Measurements from ENCODE around the gene NAV2.

The NAV2 gene

DNA sequence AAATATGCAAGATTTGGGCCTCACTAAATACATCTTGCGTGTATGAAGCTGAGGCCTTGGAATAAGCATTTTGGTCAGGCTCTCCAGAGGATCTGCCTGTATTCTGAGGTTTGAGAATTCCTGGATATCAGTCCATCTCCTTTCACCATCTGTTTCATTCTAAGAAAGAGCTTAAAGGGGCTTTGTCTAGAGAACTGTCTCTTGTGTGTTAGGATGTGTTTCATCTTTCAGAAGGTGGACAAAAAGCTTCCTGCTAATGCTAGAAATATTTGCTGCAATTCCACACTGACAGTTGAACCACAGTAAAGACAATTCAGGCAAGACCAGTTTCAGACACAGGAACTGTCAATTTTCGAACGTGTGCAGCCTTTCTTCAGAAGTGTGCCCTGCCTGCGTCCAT lies 262.2 kb downstream of the NAV2 start:
- DNase-seq (ENCODE audit: low read depth): no peak
- TF ChIP-seq, protein P1, sequence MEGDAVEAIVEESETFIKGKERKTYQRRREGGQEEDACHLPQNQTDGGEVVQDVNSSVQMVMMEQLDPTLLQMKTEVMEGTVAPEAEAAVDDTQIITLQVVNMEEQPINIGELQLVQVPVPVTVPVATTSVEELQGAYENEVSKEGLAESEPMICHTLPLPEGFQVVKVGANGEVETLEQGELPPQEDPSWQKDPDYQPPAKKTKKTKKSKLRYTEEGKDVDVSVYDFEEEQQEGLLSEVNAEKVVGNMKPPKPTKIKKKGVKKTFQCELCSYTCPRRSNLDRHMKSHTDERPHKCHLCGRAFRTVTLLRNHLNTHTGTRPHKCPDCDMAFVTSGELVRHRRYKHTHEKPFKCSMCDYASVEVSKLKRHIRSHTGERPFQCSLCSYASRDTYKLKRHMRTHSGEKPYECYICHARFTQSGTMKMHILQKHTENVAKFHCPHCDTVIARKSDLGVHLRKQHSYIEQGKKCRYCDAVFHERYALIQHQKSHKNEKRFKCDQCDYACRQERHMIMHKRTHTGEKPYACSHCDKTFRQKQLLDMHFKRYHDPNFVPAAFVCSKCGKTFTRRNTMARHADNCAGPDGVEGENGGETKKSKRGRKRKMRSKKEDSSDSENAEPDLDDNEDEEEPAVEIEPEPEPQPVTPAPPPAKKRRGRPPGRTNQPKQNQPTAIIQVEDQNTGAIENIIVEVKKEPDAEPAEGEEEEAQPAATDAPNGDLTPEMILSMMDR (conservative IDR thresholded peaks at IDR 0.05; ENCODE audit: control insufficient read depth, insufficient read depth, low read depth, low read length): no peak
- H3K4me3 ChIP-seq (ENCODE audit: control insufficient read depth, low read depth, low read length): no peak overlapping the region

DNA sequence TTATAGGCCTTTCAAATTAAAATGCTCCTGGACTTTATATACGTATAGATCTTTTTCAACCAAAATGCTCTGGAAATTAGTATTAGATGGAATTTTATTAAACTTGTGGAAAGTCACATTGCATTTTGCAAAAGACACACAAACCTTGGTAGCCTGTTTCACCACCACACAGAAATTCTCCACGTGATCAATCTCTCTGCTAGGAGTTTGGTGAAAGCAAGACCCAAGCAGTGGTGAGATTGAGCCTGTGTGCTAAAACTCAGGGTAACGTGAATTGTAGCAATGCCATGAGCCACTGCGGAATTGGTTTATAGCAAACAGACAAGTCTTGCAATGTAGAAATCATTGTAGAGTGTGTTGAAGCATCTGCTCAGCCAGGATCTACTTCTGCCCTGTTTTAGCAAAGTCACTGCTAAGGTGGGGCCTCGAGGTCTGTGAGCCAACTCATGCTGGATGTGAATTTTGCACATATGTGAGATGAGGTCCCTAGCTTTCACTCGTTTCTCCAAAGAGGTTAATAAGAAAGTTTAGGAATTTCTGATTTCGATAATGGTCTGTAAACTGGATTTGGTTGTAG lies 262.9 kb downstream of the NAV2 start:
- DNase-seq (ENCODE audit: low read depth): no peak
- TF ChIP-seq, protein P1 (conservative IDR thresholded peaks at IDR 0.05; ENCODE audit: control insufficient read depth, insufficient read depth, low read depth, low read length): no peak
- H3K4me3 ChIP-seq (ENCODE audit: control insufficient read depth, low read depth, low read length): no peak overlapping the region

DNA sequence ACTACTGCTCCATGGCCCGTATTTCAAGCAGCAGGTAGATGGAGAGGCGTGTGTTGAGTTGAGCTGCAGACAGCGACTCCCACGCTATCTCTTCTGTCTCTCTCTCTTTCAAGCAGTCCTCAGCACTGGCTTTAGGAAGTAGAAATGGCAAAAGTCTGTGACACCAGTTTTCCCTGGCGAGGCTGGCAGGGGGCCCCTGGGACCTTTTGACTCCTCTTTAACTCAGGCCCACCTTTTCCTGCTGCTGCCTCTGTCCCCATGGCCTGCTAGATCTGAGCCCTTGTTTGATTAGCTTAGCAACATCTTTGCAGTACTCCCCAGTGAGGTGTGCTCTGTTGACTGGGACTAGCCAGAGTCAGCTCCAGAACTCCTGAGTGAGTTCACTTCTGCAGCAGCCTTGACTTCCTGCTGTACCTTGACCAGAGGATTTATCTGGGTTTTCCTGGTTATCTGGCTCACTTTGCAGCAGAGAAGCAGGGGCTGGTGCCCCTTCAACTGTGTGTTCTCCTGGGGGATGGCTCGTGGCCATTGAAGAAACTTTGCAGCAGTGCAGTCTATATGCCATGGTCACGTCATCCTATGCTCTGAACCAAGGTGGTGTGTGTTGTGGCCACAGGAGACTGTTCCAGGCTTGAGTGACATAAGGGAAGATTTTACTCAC lies 263.8 kb downstream of the NAV2 start:
- H3K4me3 ChIP-seq (ENCODE audit: control insufficient read depth, low read depth, low read length): no peak overlapping the region
- TF ChIP-seq, protein P1 (conservative IDR thresholded peaks at IDR 0.05; ENCODE audit: control insufficient read depth, insufficient read depth, low read depth, low read length): no peak
- DNase-seq (ENCODE audit: low read depth): no peak

DNA sequence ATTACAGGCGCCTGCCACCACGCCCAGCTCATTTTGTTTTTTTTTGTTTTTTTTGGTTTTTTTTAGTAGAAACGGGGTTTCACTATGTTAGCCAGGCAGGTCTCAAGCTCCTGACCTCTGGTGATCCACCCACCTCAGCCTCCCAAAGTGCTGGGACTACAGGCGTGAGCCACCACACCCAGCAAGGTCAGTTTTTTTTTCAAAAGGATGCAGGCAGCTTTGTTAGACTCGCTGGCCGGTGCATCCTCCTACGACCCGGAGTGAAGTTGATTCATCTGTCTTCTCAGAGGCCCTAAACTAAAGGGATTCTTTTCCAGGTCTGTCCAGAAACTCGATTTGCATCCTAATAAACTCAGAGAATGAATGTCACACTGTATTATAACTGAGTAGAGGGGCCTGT lies 265.3 kb downstream of the NAV2 start:
- TF ChIP-seq, protein P1 (conservative IDR thresholded peaks at IDR 0.05; ENCODE audit: control insufficient read depth, insufficient read depth, low read depth, low read length): no peak
- H3K4me3 ChIP-seq (ENCODE audit: control insufficient read depth, low read depth, low read length): no peak overlapping the region
- DNase-seq (ENCODE audit: low read depth): no peak

DNA sequence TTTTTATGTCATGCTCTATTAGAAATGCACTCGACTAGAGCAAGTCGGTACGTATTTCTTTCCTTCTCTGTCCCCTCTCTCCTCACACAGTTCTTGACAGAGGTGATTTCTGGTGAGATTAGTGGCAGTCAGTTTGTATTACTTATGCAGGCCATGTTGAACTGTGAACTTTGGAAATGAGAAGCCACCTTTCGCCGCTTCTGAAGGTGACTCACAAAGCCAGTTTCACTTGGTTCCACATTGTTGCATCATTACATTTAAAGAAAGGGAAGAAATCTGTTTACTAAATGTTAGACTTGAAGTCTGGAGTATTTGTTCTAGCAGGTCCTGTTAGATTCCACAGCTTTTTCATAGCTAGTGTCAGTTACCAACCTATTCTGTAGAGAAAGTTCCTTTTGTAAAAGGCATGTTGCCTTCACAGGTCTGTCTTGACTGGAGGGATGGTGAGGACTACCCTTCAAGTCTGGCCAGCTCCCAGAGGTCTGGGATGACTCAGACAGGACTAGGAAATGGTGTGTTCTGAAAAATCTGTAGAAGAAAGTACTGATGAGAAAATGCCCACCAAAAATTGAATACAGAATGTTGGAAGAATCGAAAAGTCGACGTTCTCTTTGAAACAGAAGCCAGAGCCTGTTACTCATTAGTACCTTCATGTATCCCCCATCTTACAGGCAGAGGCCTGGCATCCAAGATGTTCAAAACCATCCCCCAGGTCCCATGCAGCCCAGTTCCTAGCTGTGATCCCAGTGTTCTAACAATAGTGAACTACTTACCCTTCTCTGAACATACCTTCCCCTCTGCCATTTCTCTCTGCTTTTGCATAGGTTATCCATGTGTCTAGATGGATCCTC lies 266.3 kb downstream of the NAV2 start:
- H3K4me3 ChIP-seq (ENCODE audit: control insufficient read depth, low read depth, low read length): no peak overlapping the region
- peak; percentile 85 for DNase-seq (ENCODE audit: low read depth)
- TF ChIP-seq, protein P1 (conservative IDR thresholded peaks at IDR 0.05; ENCODE audit: control insufficient read depth, insufficient read depth, low read depth, low read length): no peak

DNA sequence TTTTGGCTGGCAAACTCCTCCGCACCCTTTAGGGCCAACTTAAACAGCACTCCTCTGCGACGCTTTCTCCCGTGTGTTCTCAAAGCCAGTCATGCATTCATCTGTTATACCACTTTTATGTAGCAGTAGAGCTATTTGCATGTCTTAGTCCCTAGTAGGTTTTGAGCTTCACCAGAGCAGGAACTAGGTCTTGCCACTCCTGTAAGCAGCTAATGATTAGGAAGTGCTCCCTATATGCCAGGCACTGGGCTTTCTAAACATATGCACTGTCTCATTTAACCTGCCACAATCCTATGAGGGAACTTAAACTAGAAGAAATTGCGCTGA lies 266.8 kb downstream of the NAV2 start:
- TF ChIP-seq, protein P1 (conservative IDR thresholded peaks at IDR 0.05; ENCODE audit: control insufficient read depth, insufficient read depth, low read depth, low read length): no peak
- no peak overlapping the region for H3K4me3 ChIP-seq (ENCODE audit: control insufficient read depth, low read depth, low read length)
- no peak for DNase-seq (ENCODE audit: low read depth)
